Subcutaneous adipose tissue (tissue), 4 donors: ENCODE data around the gene PKMYT1. TPM values are rescaled to one million over a fixed set of nuclear protein-coding genes. Genes with fewer than 3 reads are reported as not detected.

Experiments used
- CTCF ChIP-seq: fragments of 450-650 bp; IDR thresholded peaks from one replicate; pipeline ENCODE4 v1.5.1; 2016; ENCODE audit warnings: low read depth, mild to moderate bottlenecking, control low read depth, antibody characterized with exemption, moderate library complexity
- total RNA-seq, 4 donors: library from RNA; depleted of rRNA; stranded (reverse); fragments of >200 nt; gene quantifications; one replicate each; pipeline ENCODE4 v1.1.0, GENCODE V29; 2016

Gene PKMYT1
- total RNA-seq, 4 donors from 2014 or later: 1.5 to 2.0 (median 1.8) TPM; not detected in 1

- TF ChIP-seq CTCF: no peak
Measured at GRCh38 chr16:3009568-3010390, 29.5 kb upstream of the PKMYT1 start.

GRCh38 chr16:3008690-3009037 is 28.4 kb upstream of the PKMYT1 start:
- TF ChIP-seq CTCF: no peak

- no peak for TF ChIP-seq CTCF
Measured at GRCh38 chr16:3007957-3008689, 27.9 kb upstream of the PKMYT1 start.

GRCh38 chr16:3007059-3007956 is 27.1 kb upstream of the PKMYT1 start:
- TF ChIP-seq CTCF: no peak

- no peak for TF ChIP-seq CTCF
Measured at GRCh38 chr16:3004781-3005284, 24.6 kb upstream of the PKMYT1 start.

- no peak for TF ChIP-seq CTCF
Measured at GRCh38 chr16:3004319-3004718, 24.1 kb upstream of the PKMYT1 start.
